GM18951 (cell line): ENCODE measurements around the gene GNPAT.

Source experiments
- POLR2A ChIP-seq: IDR thresholded peaks from 4 replicates; pipeline ENCODE4 v1.6.1; 2011; ENCODE audit warnings: mild to moderate bottlenecking; ENCODE audit not compliant: insufficient read length, insufficient read depth; ENCODE audit errors: extremely low read depth
- in situ Hi-C: fragments of 300-500 bp; cut with MboI; formaldehyde crosslinking; loops from one replicate; pipeline ENCODE4 v1.12.0; 2022; ENCODE audit warnings: low sequenced_read_pairs, mixed read lengths, inconsistent platforms; ENCODE audit not compliant: unreplicated experiment

Gene GNPAT

GRCh38 chr1:231218078-231218477, 22.9 kb upstream of the GNPAT start:
- no peak for TF ChIP-seq POLR2A
- in situ Hi-C loops = no loop called here

DNA sequence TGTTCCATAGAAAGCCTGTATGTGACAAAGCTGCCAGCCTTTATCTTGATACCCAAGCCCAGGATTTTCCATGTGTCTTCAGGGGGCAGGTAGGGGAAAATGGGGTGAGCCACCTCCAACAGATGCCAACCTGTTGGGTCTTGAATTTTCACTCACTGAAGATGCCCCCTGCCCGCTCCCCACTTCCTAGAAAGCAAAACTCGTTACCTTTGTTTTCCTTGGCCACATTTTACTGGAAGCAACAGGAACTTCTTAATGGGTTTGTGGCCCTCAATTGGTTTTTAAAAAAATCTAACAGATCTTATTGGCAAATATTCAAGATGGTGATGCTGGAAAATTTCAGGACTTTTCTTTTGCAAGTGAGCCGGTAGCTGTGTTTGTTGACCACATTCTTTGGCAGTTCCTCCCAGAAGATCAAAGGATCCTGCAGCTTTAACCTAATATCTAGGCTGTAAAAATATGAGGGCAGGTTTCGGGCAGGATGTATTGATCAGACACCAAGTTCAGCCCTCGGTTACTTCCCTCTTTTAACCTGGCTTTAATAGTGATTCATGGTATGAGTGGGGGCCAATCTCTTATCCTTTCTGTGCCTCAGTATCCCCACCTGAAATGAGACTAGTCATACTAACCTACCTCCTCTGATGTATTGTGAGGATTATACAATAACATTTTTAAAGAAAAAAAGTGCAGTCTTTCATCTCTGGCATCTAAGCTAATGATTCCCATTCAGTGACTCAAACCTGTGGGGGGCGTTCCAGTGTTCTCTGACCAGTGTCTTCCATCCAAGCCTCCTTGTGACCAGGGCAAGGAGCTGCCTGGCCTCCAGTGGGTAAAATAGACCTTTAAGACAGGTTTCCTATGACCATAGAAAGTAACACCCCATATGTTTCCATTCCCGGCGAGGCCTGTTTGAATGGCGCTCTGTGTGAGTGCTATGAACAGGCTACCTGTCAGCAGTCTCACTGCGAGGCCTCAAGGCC, 21.3 kb upstream of the GNPAT start:
- in situ Hi-C loops = no loop called here
- no peak for TF ChIP-seq POLR2A

DNA sequence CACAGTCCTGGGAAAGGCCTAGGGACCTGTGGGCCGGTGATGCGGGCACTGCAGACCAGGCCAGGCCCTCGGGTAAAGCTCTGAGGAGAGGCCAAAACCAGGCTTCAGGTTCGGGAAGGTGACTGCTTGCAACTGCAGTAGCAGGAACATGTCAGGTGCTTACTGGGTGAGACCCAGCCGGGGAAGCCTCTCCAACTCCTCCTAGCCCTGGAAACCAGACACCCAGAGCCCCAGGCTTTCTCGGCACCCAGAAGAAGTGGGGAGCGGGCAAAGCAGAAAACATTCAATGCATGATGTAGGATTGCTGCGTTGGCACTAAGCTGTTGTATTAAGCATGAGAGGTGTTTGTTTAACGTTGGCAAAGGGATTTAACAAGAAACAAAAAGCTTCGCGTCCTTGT, 20.2 kb upstream of the GNPAT start:
- in situ Hi-C loops = no loop called here
- no peak for TF ChIP-seq POLR2A

DNA sequence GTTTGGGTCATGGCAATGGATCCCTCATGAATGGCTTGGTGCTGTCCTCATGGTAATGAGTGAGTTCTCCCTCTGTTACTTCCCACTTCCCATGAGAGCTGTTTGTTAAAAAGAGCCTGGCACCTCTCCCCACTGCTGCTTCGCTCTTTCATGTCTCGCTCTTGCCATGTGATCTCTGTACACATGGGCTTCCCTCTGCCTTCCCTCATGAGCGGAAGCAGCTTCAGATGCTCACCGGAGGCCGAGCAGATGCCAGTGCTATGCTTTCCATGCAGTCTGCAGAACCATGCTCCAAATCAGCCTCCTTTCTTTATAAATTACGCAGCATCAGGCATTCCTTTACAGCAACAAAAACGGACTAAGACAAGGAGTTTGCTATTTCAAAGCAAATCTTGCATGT, 14.9 kb upstream of the GNPAT start:
- TF ChIP-seq POLR2A = no peak
- in situ Hi-C loops = no loop called here

DNA sequence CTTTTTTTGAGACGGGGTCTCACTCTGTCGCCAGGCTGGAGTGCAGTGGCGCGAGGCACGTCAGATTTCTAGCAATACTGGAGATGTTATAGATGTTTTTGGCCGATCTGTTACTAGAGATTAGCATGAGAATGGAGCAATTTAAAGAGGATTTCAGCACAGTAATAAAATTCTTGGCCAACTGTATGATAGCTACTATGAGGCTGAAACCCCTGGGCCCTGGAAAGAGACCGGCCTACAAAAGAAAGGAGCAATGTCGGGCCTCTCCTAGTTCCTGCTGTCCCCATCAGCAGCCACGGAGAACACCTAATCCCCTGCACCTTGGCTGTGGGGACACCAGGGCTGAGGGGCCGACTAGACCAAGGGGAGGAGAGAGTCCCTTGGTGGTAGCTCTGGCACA, 9.5 kb upstream of the GNPAT start:
- TF ChIP-seq POLR2A = no peak
- in situ Hi-C loops = no loop called here

GRCh38 chr1:231232870-231233734, 7.9 kb upstream of the GNPAT start:
- TF ChIP-seq POLR2A = no peak
- in situ Hi-C loops = no loop called here

DNA sequence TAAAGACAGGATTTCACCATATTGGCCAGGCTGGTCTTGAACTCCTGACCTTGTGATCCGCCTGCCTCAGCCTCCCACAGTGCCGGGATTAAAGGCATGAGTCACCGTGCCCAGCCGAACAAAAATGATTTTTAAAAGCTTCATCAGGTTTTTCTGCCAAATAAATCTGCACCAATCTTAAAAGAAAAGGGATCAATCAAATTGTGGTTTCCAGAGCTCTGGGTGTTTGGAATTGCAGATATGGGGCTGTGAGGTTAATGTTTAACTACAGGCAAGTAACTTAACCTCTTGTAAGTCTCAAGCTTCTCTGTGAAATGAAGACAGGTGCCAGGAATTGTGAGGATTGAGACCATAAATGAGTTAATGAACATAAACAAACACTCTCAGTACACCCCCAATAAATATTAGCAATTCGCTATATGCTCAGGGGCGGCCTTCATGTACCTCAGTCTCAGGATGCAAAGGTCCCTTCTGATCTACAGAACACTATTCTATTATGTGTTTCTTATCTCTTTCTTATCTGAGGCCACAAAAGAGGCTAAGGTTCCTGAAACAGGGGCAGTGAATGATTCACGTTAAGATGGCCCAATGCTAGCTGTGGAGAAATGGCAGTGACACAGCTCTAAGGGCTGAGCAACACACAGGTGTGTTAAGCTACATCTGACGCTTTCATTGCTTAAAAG, 7.1 kb upstream of the GNPAT start:
- in situ Hi-C loops = no loop called here
- no peak for TF ChIP-seq POLR2A

DNA sequence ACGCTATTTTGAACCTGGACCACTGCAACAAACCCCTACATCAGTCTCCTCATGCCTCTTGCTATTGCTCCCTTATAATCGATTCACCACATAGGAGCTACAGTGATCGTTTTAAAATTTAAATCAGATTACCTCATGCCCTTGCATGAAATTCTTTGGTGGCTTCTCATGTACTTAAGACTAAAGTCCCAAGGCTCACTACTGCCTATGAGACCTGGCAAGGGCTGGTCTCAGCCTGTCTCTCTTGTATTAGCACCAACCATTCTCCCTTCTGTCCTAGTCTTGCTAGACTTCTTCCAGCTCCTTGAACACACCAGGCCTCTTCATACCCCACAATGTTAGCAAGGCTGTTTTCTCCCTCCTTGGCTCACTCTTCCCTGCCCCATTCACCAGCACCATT, 6.5 kb upstream of the GNPAT start:
- TF ChIP-seq POLR2A = no peak
- in situ Hi-C loops = no loop called here

- in situ Hi-C loops = no loop called here
- TF ChIP-seq POLR2A = no peak
Observed at GRCh38 chr1:231235526-231236207, 5.3 kb upstream of the GNPAT start.

DNA sequence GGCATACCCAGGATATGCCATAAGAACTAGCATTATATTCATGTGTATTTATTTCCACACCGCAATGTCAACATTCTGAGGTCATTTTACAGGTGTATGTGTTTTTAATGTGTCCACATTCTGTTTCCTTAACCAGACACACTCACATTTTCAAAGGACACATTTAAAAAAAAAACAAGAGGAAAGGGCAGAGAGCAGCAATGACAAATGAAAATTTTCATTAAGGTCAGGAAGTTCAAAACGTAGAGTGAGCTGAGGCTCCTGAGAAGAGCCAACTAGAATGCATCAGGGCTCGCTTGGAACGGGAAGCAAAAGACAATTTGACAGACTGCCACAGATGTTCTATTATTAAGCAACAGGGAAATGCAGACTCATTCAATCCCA, 4.8 kb upstream of the GNPAT start:
- no peak for TF ChIP-seq POLR2A
- in situ Hi-C loops = no loop called here

DNA sequence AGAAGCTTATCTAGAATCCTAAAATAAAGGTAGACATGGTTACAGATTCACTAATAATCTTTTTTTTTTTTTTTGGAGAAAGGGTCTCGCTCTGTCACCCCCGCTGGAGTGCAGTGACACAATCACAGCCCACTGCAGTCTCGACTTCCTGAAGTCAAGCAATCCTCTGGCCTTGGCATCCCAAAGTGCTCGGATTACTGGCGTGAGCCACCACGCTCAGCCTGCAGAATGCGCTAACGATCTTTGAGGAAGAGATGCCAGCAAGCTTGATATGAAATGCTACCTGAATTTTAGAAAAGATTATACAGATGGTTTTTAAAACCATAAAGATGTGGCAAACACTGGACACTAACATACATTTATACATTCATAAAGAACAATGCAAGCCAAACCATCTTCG, 4.1 kb upstream of the GNPAT start:
- in situ Hi-C loops = no loop called here
- no peak for TF ChIP-seq POLR2A

- in situ Hi-C loops = no loop called here
- TF ChIP-seq POLR2A = no peak
Observed at GRCh38 chr1:231238298-231238697, 2.7 kb upstream of the GNPAT start.

- no peak for TF ChIP-seq POLR2A
- in situ Hi-C loops = no loop called here
Observed at GRCh38 chr1:231240531-231240882, 505 bp upstream of the GNPAT start.
